Activated naive CD4-positive, alpha-beta T cell treated with Interleukin-2 at 50 U/mL for 16 hours (primary cell): ENCODE results near the gene FAM20C.

Experiments
- DNase-seq: peaks from one replicate; pipeline ENCODE4 v3.0.0-alpha.2; 2020

FAM20C gene

DNA sequence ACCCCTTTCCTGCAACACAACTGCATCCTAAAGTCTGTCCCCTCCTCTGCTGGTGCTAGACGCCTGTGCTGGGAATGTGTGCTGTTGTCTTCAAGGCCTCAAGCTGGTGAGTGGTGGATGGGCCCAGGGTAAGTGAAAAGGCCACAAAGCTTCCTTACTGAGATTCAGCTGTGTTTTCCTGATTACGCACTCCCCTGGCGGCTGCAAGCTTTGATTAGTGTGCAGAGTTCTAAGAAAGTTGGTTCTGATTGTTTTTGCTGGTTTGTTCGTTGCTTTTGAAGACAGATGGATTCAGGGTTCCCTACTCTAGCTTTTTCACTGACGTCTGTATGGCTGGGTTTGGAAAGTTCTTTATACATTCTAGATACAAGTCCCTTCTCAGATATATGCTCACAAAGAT is 85.7 kb downstream of the FAM20C start:
- DNase-seq, result no peak

DNA sequence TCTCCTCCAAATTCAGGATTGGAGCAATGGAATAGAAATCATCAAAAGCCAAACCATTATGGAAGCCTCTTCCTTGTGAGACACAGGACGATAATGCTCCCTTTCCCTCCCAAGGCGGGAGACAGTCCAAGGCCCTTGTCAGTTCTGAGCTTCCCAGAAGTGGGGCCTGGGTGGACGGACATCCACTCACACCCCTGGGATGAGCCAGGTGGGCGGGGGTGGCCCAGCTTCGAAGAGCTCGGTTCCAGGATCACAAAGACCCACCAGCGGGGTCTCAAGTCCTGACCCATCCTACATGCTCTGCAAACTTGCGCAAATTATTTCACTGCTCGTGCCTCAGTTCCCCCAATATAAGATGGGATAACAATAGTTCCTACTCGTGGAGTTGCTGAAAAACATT is 87.5 kb downstream of the FAM20C start:
- no peak for DNase-seq

DNA sequence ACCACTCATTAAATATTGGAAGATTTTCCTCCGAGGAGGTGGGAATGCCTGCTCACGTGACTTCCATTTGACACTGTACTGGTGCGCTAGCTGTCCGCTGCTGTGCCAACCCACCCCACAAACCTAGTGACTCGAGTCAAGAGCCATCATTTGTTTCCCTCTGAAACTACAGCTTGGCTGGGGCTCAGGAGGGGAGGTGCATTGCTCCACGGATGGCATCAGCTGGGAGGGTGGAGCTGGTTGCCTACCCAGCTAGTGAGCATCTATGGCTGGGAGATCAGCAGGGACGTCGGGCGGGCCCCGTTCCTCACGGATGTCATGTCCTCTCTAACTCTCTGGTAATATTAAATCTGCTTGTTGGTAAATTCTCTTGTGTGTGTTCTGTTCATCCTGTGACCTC is 88.1 kb downstream of the FAM20C start:
- DNase-seq, result no peak

DNA sequence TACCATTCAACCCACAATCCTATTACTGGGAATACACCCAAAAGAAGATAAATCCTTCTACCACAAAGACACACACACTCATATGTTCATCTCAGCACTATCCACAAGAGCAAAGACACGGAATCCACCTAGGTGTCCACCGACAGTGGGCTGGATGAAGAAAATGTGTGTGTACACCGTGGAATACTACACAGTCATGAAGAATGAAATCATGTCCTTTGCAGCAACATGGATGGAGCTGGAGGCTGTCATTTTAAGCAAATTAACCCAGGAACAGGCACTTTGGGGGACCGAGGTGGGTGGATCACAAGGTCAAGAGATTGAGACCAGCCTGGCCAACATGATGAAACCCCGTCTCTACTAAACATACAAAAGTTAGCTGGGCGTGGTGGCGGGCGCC is 89.3 kb downstream of the FAM20C start:
- no peak for DNase-seq

DNA sequence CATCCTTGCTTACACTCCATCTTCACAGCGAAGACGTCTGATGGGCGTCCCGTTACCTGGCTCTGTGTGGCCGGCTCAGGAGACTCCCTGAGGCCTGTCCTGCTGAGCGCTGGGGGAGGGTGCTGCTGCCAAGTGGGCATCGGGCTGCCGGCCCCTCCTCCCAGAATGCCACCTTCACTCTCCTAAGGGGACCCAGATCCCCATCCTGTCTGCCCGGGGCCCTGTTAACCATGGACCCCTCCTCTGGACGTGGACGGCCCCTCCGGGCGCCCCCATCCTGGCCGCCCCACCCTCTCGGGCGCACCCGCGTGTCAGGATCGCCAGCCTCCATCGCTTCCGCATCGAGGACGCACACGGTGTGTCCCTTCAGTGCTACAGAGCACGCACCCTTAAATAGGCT is 90.2 kb downstream of the FAM20C start:
- no peak for DNase-seq

DNA sequence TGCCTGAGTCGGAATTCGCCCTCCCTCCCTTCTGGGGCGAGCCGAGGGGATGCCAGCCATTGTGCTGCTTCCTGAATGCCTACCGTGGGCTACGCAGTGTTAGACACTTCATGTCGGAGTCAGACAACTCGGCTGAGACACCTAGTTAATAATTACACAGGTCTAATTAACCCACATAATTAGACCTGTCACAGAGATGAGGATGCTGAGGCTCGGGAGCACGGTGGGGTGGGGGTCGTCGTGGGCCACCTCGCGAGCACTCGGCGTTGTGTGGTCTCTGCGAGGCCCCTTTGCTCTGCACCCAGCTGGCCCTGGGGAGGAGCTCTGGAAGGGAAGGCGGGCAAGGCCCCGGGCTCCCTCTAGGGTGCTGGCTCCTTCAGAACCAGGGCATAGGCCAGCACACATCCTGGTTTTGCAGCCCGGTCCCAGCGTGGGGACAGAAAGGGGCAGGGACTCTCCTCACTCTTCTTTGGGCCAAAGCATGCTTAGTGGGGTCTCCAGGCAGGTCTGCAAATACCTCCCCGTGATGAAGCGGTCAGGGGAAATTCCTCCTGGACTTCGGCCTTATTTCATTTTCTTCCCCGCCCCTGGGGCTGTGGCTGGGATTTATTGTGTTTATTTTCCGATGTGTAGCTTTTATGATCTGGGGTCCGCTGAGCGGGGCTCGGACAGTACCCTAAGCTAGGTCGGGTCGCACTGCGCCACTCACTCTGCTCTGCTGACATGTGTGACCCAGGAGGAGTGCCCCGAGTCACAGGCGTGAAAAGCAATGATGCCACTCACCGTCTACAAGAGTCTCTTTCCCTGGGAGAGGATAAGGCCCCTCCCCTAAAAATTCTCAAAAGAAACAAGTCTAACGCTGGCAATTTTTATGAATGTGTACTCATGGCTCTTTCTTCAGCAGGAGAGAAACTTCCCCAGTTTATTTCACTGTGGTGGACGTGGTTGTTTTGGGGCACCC is 92.7 kb downstream of the FAM20C start:
- no peak for DNase-seq

DNA sequence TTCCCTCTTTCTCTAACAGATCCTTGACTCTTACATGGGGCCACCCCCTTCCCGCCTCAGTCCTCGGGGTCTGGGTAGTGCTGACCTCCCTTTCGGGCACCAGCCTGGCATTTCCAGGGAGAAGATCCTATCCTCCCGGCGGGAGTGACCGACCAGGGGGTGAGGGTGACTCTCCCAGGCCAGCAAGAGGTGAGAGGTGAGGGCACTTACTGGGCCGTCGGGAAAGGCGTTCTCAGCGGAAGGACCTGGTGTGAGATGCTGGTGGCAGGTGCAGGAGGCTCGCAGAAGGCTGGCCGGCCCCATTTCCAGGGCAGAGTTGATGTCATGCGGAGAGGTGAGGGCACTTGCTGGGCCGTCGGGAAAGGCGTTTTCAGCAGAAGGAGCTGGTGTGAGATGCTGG is 93.4 kb downstream of the FAM20C start:
- no peak for DNase-seq

DNA sequence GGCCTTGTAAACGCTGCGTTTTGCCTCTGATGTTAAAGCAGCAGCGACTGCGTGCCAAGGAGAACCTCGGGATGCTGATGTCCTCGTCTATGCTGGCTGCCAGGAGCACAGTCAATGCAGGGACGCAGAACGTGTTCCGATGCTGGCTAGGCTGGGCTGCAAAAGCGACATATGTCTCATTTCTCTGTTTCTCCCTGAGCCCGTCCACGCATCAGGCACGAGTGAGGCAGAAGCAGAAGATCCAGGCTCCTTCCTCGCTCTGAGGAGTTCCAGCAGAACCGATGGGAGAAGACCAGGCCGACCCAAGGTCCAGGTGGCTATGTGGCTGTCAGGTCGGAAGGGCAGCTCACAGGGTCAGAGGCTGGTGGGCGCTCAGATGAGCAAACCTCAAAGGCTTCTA is 93.9 kb downstream of the FAM20C start:
- DNase-seq, result no peak

DNA sequence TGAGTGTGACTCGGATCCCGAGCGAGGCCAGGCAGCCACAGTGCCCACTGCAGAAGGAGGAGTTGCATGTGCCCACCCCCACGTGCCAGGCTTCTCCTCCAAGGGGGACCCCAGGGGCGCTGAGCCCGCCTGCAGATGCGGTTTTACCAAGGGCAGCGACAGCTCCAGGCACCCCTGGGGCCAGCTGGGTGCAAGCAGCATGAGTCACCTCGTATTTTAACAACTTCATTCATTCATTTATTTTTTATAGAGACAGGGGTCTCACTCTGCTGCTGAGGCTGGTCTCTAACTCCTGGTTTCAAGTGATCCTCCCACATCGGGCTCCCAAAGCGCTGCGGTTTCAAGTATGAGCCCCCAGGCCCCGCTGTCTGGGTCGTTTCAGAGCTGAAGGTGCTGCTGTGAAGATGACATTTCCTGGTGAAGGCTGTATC is 96.3 kb downstream of the FAM20C start:
- no peak for DNase-seq

DNA sequence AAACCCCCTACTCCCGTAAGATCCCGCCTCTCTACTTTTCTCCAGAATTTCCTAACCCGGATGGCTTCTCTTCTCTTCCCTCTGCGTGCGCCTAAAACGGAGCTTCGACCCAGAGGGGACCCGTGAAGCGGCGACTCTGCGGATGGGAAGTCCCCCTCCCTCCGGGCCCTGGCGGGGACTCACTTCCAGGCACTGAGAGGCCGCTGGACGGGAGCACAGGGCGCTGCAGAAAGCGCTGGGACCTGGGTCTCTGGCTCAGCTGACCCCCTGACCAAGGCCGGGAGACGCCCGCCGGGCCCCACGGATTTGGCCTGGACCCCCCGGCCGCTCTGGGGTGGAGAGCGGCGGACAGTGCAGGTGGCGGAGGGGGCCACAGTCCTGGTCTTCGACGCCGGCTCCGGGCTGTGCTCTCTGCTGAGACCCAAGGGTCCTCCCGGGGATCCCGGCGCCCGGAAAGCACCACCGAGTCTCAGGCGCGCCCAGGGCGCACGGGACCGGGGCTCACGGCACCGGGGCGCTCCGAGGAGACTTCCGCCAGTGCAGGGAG is 96.9 kb downstream of the FAM20C start:
- no peak for DNase-seq

DNA sequence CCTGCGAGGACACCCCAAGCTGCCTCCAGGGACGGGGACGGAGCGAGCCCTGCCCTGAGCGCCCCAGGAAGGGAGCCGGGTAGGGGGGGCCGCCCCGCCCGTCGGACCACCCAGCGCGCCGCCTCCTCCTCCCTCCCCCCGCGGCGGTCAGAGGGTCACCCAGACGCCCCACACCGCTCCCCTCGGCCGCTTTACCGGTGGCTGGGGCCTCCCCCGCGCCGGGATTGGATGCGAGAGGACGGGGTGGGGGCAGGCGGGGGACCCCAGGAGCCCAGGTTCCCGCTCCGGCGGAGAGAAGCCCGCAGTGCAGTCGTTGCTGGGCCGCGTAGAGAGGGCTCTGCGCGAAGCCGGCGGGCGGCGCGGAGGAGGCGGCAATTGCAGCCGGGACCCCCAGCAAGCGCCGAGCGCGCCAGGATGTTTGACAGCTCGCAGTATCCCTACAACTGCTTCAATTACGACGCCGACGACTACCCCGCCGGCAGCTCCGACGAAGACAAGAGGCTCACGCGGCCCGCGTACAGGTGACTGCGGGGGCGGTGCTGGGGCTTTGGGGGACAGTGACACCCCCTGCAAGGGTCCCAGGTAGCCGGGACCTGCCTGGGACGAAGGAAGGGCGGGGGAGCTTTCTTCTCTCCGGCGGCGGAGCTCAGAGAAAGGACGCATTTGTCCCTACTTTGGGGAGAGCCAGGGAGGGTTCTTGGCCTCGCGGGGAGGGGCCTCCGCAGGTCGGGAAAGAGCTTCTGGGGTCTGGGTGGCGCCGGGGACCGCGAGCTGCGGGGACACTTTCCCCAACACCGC is 97.6 kb downstream of the FAM20C start, which contains the start of gene FOXL3:
TSS of gene FOXL3 (plus strand) at position 415 of the 798 bp plus-strand sequence. CDS start at position 415, 0 bp downstream.
- no peak for DNase-seq

DNA sequence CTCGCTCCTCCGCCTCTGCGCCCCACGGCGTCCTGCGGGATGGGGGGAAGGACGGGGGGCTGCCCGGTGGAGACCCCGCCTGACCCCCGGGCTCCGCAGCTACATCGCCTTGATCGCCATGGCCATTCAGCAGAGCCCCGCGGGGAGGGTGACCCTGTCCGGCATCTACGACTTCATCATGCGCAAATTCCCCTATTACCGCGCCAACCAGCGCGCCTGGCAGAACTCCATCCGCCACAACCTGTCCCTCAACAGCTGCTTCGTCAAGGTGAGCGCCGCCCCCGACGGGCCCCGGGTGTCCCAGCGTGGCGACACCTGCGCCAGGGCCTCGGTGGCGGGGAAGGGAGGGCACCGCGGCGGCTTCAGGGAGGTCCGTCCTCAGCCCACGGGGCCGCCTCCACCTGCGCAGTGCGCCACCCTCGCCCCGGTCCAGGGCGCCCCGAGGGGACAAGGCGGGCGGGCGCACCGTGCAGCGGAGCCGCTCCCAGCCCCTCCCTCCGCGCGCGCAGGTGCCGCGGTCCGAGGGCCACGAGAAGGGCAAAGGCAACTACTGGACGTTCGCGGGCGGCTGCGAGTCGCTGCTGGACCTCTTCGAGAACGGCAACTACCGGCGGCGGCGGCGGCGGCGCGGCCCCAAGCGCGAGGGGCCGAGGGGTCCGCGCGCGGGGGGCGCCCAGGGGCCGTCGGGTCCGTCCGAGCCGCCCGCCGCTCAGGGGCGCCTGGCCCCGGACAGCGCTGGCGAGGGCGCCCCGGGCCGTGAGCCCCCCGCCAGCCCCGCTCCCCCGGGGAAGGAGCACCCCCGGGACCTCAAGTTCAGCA is 98.4 kb downstream of the FAM20C start:
- no peak for DNase-seq

DNA sequence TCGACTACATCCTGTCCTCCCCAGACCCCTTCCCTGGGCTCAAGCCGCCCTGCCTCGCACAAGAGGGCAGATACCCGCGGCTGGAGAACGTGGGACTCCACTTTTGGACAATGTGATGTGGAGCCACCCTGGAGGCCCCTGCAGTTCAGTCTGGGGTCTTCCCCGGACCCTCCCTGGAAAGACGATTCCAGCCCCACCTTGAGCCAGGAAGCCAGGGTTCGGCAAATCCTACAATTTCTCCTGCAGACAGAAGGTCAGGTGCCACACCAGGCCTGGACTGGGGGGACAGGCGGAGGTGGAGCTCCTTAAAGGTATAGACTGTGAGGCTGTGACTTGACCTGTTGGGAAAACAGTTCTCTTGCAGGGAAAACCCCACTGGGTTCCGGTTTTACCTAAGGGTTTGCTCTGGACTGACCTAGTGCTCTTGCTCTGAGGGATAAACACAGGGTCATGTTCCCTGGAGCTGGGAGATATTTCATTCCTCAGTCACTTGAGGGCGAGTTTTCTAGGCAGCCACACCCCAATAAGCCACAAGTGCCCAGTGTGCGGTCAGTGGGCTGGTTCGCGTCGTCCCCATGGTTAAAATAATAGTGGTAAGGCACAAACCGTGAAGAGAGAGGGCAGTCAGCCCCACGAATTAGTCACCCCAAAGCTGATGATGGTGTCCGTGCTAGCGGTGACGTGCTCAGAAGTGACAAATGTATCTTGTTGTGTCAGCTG is 99.2 kb downstream of the FAM20C start:
- no peak for DNase-seq

DNA sequence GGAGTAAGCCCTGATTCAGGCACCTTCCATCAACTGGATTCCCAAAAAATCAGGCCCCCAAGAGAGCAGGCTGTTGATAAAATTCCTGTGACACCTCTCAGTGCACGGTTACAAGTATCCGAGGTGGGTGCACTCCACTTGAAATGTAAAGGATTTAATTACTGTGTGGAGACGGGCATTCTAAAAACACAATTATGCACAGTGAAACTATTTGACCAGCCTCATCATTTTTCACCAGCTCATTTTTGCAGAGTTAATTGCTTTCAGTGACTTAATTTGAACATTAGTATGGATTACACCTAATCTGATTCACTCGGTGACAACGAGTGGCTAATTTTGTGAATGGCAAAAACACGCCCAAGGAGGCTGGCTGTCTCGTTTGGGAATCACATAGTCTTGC is 99.9 kb downstream of the FAM20C start:
- DNase-seq, result no peak

DNA sequence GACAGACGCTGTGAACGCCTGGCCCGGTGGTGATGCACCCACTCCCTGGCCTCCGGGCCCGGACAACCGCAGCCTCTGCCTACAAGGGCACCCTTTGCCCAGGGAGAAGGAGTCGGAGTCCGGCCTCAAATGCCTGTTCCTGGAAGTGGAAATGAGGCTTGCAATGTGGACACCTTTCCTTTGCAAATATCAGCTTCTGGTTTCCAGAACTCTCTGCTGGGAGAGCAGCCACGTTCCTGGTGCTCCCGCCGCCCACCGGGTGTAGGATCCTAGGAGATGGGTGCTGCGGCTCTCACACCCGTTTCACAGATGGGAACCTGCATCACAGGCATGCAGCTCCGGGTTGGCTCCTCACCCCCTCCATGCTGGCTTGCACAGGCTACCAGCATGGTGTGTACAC is 100.5 kb downstream of the FAM20C start:
- DNase-seq, result no peak

DNA sequence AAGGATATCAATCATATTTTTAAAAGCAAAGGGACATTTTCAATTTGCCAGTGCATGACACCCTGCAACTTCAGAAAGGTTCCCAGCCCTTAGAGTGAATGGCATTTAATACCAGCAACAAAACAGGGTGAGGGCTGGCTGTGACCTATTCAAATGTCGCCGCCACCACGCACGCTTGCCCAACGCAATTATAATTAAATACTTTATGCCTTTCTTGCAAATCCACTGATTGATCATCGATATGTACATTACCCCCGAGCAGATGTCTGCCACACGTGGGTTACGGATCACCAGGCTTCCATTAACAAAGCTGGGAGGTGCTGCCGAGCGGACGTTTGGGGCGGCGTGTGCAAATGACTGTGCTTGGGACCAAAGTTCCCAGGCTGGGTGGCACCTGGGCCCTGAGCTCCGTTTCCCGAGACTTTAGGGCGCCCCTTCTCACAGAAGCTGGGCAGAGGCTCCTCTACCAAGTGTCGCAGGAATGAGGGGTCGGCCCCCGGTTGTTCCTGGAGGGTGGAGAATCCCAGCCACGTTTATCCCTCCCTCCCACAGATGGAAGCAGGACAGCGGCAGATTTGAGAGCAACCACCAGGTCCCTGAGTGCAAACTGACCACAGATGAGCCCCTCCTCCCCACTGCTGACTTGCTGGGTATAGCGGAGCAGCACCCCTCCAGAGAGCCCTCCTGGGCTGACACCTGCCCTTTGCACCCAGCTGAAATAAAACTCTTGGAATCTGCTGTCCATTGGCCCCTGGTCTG is 101.5 kb downstream of the FAM20C start:
- no peak for DNase-seq

DNA sequence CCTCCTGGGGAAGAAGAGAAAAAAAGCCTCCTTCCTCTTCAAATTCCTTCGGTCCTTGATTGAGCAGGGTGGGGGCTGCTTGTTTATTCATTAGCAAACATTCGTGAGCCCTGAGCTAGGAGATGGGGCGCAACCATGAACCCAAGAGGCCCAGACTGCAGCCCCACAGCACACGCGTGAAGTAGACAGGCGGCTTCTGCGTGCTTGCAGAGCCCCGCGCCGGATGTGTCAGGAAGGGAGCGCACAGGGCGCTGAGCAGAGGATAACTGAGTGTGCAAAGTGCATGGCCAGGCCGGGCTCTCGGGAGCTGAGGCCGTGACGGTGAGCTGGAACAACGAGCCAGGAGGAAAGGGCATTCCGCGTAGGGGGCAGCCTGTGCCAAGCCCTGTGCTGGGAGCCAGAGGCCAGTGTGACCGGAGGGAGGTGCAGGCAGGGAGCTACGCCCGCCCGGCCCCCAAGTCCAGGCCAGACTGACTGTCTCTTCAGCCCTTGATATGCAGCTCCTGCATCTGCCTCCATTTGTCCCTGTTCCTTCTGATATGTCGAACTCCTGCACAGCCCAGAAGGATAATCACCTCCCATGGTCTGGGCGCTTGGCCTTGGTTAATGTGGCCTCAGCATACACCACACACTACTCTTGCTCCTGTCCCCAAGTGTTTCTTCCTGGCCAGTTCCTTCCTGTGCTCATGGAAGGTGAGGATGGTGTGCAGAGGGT is 102.2 kb downstream of the FAM20C start:
- DNase-seq, result no peak

DNA sequence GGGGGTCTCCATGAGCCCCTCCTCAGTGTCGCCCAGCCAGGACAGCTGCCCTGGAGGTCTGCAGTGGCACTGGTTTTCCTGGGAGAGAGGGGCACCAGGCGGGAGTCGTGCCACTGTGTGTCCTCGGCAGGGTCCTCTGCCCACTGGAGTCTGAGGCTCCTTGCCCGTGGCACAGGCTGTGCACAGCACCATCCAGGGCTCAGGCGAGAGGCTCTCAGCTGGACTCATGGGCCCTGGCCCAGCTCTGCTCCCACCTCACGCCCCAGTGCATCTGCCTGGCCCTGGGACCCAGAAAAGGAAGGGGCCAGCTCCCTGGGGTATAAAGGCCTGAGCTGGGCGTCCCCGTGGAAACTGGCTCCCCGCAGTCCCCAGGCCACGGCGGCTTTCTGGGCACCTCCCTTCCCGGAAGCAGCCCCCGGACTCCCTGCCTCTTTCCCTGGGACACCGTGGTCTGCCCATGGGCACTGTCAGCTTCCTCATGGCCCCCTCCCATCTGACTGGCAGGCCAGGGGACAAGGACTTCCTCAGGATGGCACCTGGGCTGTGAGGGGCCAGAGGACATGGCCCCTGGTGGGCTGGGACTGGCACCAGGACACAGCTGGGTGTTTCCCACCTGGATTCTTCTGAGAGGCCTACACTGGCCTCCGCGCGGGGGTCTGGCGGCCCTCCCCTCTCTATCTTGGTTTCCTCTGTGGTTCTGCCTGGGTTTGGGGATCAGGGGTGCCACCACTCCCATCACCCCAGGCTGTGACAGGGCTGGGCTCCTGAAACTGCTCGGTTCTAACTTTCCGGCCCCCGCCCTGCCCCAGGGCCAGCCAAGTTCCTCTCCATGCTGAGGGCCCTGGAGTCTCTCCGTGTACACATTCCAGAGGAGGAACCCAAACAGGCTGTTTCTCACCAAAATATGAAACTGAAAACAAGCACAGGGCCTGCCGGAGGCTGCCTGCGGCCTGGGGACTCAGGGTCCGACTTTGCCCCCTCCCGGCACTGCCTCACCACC is 103.1 kb downstream of the FAM20C start:
- DNase-seq, result no peak

DNA sequence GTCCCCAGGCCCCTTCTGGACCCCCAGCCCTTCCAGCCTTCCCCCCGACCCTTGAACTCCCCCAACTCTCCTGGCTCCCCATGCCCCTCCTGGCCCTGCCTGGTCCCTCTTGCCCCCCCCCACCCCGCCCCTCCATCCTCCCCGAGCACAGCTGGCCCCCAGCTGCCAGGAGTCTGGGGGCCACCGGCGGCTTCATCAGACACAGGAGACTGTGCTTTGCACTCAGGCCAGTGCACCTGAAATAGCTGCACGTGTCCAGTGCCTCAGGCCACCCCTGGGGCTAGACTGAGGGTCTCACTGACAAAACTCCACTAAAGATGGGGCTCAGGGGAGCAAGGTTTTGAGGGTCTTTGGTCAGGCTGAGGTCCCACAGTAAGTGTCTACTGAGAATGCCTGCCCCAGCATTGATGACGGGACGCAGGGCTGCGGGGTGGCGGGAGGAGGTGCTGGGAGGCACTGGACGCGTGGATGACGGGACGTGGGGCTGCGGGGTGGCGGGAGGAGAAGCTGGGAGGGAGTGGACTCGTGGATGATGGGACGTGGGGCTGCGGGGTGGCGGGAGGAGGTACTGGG is 104.1 kb downstream of the FAM20C start:
- no peak for DNase-seq
